ENCODE measurements around the gene NQO2.
"Not testable (repeated sequence)": the region's sequence is repeated elsewhere in the genome, so short reads cannot be mapped to it uniquely, and the experiment has no call there.

Gene NQO2

GRCh38 chr6:3014675-3015066, 15.0 kb downstream of the NQO2 start:
- no peak for DNase-seq

- DNase-seq: no peak
Observed at GRCh38 chr6:3015144-3015543, 15.4 kb downstream of the NQO2 start.

DNA sequence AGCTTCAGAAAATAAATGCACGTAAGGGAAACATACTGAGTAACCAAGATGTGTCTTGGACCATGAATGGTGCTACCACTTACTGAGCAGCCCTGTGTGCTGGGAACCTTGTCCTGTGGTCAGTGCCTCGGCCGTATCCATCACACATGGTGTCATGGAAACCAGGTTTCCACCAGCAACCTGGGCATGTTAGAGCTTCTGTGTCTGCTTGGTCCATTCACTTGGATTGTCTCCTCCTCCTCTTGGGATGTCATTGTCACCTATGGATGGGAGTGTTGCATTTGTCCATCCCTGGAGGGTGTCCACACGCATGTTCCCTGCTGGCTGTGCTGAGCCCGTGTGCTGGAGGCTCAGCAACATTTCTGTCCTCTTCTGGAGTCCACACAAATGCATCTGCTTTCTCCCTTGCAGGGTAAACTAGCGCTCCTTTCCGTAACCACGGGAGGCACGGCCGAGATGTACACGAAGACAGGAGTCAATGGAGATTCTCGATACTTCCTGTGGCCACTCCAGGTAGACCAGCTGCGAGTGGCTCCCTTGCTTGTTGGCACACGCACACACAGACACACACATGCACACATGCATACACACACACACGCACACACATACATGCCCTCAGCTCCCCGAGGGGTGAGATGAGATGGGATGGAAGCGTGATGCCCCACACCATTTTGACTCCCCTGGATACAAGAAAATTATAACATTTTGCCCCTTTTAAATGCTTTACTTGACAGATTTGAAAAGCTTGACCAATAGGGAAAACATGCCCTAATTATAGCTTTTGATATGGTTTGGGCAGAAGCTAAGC, 17.0 kb downstream of the NQO2 start:
- DNase-seq: no peak

GRCh38 chr6:3017304-3017703, 17.6 kb downstream of the NQO2 start:
- no peak for DNase-seq

DNA sequence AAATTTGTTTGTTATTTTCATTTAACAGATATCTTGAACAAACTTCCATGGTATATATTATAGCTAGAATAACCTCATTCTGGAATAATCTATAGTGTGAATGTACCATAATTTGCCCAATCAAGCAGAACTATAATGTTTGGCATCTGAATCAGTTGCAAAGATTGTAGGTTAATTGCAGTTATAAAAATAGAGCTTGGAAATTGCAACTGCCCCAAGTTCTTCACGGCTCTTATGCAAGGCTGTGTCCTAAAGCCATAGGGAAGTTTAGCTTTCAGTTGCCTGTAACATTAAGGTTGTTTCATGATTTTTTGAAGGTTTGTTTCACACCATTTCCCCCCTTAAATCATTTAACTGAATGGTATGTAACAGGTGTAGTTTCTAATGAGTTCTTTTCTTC, 19.4 kb downstream of the NQO2 start:
- DNase-seq: no peak

- no peak for DNase-seq
Observed at GRCh38 chr6:3019749-3020320, 20.1 kb downstream of the NQO2 start.

GRCh38 chr6:3020976-3021598, 21.4 kb downstream of the NQO2 start:
- not testable (repeated sequence) for DNase-seq

GRCh38 chr6:3022765-3023662, 23.3 kb downstream of the NQO2 start:
- no peak for DNase-seq

DNA sequence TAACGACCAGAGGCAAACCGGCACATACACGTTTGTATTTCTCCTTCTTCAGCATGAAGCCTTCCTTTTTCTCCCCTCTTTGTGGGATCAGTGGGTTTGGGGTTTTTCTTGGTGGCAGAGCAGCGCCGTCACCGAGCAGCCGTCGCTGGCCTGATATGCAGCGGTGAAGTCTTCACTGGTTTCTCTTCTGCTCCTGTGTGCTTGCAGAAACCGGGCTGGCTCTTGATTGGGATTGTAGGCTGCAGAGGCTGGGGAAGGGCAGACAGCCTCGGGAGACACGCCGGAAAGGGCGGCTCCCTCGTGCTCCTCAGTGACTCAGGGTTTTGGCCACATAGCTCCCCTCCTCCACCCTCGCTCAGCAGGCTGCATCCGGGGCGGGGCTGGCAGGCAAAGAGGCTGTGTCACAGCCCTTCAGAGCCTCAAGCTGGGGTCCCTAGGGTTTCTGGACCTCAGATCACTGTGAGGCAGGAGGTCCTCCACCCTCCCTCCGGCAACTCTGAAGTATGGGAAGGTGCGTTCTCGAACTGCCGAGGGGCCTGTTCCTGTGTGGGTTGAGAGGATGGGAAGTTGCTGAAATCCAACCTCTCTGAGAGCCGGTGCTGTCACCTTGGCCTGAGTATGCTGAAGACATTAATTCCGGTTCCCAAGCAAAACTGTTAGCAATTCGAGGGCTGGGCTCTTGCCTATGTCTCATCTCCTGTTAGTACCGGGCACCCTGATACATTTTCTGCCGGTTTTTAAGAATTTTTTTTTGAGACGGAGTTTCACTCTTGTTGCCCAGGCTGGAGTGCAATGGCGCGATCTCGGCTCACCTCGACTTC, 24.2 kb downstream of the NQO2 start:
- DNase-seq: no peak

DNA sequence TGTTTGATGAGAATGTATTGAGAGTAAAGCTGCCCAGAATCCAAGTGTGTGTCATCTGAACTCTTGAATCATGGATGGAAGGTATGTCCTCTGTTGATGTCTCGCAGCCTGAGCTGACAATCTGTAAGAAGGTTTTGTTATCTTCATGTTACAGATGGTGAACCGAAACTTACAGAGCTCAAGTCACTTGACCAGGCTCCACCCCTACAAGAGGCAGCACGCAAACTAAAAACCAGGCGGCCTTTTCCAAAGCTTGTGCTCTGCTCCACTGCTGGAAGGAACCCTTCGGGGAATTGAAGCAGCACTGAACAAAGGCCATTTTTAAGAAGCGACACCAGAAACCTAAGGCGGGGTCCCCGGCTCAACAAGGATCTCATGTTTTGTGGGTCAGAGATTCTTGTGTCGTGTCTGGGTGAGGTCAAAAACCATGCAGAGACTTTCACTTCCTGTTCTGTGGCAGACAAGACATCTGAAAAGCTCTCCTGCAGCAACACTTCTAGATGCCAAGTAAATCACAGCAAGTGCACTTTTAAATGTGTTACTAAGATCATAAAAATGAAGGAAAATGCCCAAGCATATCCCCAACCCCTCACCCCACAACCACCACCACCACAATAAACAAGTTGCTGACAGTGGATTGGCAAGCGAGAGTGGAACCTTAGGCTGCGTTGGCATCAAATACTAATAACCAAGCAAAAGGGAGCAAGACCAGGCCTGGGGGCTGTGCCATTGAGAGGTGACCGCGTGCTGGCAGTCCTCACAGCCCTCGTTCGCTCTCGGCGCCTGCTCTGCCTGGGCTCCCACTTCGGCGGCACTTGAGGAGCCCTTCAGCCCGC, 27.3 kb downstream of the NQO2 start:
- DNase-seq: no peak

DNA sequence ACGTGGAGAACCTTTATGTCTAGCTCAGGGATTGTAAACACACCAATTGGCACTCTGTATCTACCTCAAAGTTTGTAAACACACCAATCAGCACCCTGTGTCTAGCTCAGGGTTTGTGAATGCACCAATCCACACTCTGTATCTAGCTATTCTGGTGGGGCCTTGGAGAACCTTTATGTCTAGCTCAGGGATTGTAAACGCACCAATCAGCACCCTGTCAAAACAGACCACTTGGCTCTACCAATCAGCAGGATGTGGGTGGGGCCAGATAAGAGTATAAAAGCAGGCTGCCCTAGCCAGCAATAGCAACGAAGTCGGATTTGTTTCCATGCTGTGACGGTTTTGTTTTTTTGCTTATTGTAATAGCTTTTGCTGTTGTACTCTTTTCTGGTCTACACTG, 28.5 kb downstream of the NQO2 start:
- not testable (repeated sequence) for DNase-seq

- DNase-seq: no peak
Observed at GRCh38 chr6:3031857-3032640, 32.4 kb downstream of the NQO2 start.

DNA sequence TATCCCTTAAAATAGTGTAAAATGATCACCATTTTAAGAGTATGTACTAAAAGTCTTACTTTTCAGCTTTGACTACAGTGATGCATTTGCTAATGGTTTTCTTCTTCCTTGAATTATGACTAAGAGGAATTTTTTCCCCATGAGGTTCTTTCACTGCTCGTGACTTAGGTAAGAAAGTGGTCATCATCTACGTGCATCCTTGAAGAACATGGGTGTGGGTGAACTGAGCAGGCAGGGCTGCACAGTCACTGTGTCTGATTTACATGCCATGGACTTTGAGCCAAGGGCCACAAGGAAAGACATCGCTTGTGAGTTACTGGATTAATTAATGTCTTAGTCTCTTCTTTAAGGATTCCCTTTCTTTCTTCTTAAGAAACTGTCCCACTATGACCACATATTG, 33.3 kb downstream of the NQO2 start:
- no peak for DNase-seq

DNA sequence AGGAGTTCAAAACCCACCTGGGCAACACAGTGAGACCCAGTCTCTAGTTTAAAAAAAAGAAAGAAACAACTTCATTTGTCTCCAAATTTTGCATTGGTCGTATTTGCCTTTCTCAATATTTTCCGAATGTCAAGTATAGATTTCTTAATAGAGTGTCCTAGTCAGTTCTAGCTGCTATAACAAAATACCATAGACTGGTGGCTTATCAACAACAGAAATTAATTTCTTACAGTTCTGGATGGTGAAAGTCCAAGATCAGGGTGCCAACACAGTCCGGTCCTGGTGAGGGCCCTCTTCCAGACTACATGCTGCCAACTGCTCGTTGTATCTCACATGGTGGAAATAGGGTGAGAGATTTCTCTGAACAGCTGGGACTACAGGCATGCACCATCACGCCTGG, 34.0 kb downstream of the NQO2 start:
- DNase-seq: no peak

GRCh38 chr6:3035397-3035796, 35.7 kb downstream of the NQO2 start:
- no peak for DNase-seq

DNA sequence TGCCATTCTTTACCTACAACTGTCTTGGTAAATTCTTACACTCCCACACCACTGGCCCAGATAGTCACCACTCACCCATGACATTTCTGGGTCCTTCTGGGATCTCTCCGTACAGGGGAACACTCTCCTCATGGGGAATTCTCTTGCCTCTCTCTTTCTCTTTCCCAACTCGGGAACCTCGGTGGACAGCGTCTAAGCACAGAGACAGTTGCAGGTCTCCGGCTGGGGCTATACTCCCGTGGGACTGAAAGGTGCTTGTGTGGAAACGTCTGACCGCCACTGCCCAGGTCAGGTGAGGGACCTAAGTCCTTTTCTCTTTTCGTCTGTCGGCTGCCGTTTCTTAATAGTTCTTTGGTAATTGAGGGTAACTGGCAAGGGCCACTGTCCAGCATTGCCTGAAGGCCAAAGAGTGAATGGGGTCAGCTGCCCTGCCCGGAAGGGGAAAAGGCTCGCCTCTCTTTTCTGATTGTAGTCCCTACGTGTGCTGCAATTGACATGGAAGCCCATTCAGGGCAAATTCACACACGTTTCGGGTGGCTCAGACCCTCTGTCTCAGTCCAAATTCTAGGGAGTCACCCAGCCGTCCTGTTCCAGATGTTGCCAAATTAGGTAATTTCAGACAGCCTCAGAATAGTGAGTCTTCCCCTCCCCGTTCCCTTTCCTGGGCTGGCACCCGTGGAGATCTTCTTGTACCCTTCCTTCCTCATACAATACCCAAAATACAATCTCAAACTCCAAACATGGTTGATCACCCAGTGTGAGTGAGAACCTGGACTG, 37.4 kb downstream of the NQO2 start:
- no peak for DNase-seq

DNA sequence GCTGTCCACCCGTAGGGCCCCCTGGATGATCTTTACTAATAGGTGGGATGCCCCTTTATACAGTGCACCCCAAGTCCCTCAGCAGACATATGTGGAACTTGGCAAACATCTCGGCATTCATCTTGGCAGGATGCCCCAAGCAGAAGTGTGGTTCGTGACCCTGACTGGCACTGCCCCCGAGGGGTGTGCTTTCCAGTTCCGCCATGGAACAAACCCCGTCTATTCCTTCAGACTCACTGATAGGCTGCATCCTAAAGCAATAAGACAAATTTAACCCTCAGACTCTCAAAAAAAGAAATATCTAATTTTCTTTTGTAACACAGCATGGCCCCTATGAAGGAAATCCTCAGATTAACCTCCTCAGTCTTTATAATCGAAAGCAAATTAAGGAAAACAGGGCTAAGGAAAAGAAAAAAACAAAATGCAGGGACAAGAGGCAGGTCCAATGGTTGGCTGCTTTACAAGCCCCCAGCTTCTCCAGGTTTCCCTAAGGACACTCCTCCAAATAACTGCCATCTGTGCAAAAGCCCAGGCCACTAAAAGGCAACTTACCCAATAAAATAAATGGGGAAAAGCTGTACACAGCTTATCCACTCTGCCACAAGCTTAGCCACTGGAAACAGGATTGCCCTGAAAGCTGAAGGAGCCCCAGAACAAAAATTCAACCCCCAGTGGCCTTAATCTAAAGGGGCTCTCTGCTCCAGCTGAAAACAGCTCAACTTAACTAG, 38.1 kb downstream of the NQO2 start:
- DNase-seq: no peak

DNA sequence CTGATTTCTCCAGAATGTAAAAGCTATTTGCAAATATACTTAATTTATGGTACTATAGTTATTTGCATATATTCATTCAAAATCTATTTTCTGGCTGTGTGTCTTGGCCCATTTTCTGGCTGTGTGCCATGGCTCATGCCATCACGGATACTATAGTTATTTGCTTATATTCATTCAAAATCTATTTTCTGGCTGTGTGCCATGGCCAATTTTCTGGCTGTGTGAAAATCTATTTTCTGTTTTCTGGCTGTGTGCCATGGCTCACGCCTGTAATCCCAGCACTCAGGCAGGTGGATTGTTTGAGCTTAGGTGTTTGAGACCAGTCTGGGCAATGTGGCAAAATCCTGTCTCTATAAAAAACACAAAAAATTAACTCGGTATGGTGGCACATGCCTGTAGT, 39.7 kb downstream of the NQO2 start:
- DNase-seq: peak; percentile 91

DNA sequence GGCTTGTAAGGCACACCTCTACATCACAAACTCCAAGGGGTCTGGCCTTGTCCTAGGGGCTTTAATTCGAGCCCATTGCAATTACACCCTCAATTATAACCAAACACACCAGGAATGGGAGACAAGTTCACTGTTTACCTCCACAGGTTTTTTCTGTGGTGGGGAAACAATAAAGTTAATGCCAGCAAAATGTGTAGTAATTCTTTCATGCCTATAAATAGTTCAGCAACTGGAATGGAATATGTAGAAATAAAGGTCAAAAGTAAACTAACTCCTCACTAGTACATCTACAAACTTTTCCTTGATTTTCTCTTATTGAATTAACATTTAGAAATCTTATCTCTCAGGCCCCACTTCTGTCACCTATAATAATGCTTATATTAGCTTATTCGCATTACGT, 41.5 kb downstream of the NQO2 start:
- DNase-seq: no peak
